IMR-90 (cell line): ENCODE data around the gene THSD8. TPM values are rescaled to one million over a fixed set of nuclear protein-coding genes. Genes with fewer than 3 reads are reported as not detected.
"Not testable (repeated sequence)": the region's sequence is repeated elsewhere in the genome, so short reads cannot be mapped to it uniquely, and the experiment has no call there.

ENCODE experiments used
- ATAC-seq: fragments of 200-7000 bp; cut with Tn5 transposase; 2 replicates; pipeline ENCODE4 v1.9.1; 2020; ENCODE audit warnings: low read depth, mild to moderate bottlenecking, moderate library complexity
- BruUV-seq: library from RNA; stranded (reverse); fragments of 400-500 nt; replicated peaks from 2 replicates; lab custom pipeline; 2021; lab: Mats Ljungman, UMichigan
- CTCF ChIA-PET: fragments of 300-600 bp; formaldehyde crosslinking; extraction: SDS; loops from one replicate; lab custom pipeline; 2021; ENCODE audit warnings: antibody characterized with exemption; lab: Yijun Ruan, JAX
- POLR2A ChIA-PET: fragments of 300-600 bp; sonication (Branson Sonifier 250); formaldehyde crosslinking; loops from one replicate; lab custom pipeline; 2022; ENCODE audit warnings: antibody characterized with exemption; ENCODE audit not compliant: unreplicated experiment; lab: Charles Lee
- DNase-seq: peaks from one replicate; pipeline ENCODE4 v3.0.0; 2013
- H2AFZ ChIP-seq: replicated peaks from 2 replicates; pipeline ENCODE3; 2013; ENCODE audit warnings: low read length, mild to moderate bottlenecking; ENCODE audit not compliant: poor library complexity
- H2AK5ac ChIP-seq: 2 replicates; pipeline ENCODE4 v1.6.1; 2013; ENCODE audit warnings: low read depth, low read length, inconsistent platforms
- H2AK9ac ChIP-seq: replicated peaks from 2 replicates; pipeline ENCODE3; 2013; ENCODE audit warnings: mild to moderate bottlenecking, low read depth, low read length, moderate library complexity; ENCODE audit not compliant: poor library complexity
- H2BK120ac ChIP-seq: 2 replicates; pipeline ENCODE4 v1.6.1; 2013; ENCODE audit warnings: low read depth, low read length, inconsistent platforms
- H2BK15ac ChIP-seq: 3 replicates; pipeline ENCODE4 v1.6.1; 2013; ENCODE audit warnings: low read depth, low read length, inconsistent platforms
- H2BK20ac ChIP-seq: 2 replicates; pipeline ENCODE4 v1.6.1; 2013; ENCODE audit warnings: low read depth, mild to moderate bottlenecking, inconsistent platforms, low read length, moderate library complexity
- H2BK5ac ChIP-seq: 2 replicates; pipeline ENCODE4 v1.6.1; 2013; ENCODE audit warnings: mild to moderate bottlenecking, low read depth, low read length, inconsistent platforms; ENCODE audit not compliant: poor library complexity, severe bottlenecking
- H3K14ac ChIP-seq: replicated peaks from 2 replicates; pipeline ENCODE4 v1.6.1; 2013; ENCODE audit warnings: low read depth, low read length, inconsistent platforms
- H3K18ac ChIP-seq: 2 replicates; pipeline ENCODE4 v1.6.1; 2013; ENCODE audit warnings: low read depth, low read length, control low read depth
- H3K23ac ChIP-seq: 2 replicates; pipeline ENCODE4 v1.6.1; 2013; ENCODE audit warnings: low read depth, low read length, inconsistent platforms
- H3K27ac ChIP-seq: 2 replicates; pipeline ENCODE4 v1.5.1; 2013; ENCODE audit warnings: mild to moderate bottlenecking, control low read depth, low read length; ENCODE audit not compliant: insufficient read depth
- H3K27me3 ChIP-seq: 2 replicates; pipeline ENCODE4 v1.6.1; 2013; ENCODE audit warnings: low read length; ENCODE audit not compliant: control insufficient read depth, insufficient read depth
- H3K36me3 ChIP-seq: 2 replicates; pipeline ENCODE4 v1.6.1; 2013; ENCODE audit warnings: low read length, mixed read lengths; ENCODE audit not compliant: control insufficient read depth, insufficient read depth
- H3K4ac ChIP-seq: 2 replicates; pipeline ENCODE4 v1.6.1; 2013; ENCODE audit warnings: low read depth, low read length, inconsistent platforms
- H3K4me1 ChIP-seq: 2 replicates; pipeline ENCODE4 v1.6.1; 2013; ENCODE audit warnings: low read length, mixed read lengths; ENCODE audit not compliant: control insufficient read depth, insufficient read depth
- H3K4me2 ChIP-seq: 2 replicates; pipeline ENCODE4 v1.6.1; 2013; ENCODE audit warnings: low read depth, mild to moderate bottlenecking, control low read depth, low read length, moderate library complexity
- H3K4me3 ChIP-seq: 2 replicates; pipeline ENCODE4 v1.5.1; 2013; ENCODE audit warnings: low read depth, mild to moderate bottlenecking, control low read depth, low read length, moderate library complexity; ENCODE audit not compliant: insufficient read depth
- H3K56ac ChIP-seq: 2 replicates; pipeline ENCODE4 v1.6.1; 2013; ENCODE audit warnings: low read length, inconsistent platforms; ENCODE audit not compliant: insufficient read depth; ENCODE audit errors: extremely low read depth
- H3K79me1 ChIP-seq, 2 experiments: 2 replicates each; pipeline ENCODE4 v1.6.1; 2013; ENCODE audit warnings: low read length in 2 of 2, inconsistent platforms in 1 of 2, low read depth in 1 of 2
- H3K9ac ChIP-seq: 2 replicates; pipeline ENCODE4 v1.6.1; 2013; ENCODE audit warnings: low read depth, low read length, control low read depth
- H3K9me1 ChIP-seq: 2 replicates; pipeline ENCODE4 v1.6.1; 2013; ENCODE audit warnings: low read length, inconsistent platforms; ENCODE audit not compliant: insufficient read depth
- H3K9me3 ChIP-seq: 2 replicates; pipeline ENCODE4 v1.6.1; 2013; ENCODE audit warnings: low read length; ENCODE audit not compliant: control insufficient read depth, insufficient read depth
- H4K20me1 ChIP-seq: 2 replicates; pipeline ENCODE4 v1.6.1; 2013; ENCODE audit warnings: low read length, inconsistent platforms; ENCODE audit not compliant: insufficient read depth
- H4K5ac ChIP-seq: 2 replicates; pipeline ENCODE4 v1.6.1; 2013; ENCODE audit warnings: mild to moderate bottlenecking, low read depth, low read length, control low read depth
- H4K8ac ChIP-seq, 2 experiments: 2 replicates each; pipeline ENCODE4 v1.6.1; 2013; ENCODE audit warnings: low read depth in 2 of 2, low read length in 2 of 2, control low read depth in 1 of 2, inconsistent platforms in 1 of 2
- H4K91ac ChIP-seq: 2 replicates; pipeline ENCODE4 v1.6.1; 2013; ENCODE audit warnings: low read depth, low read length, inconsistent platforms; ENCODE audit not compliant: insufficient read depth
- WGBS, 2 experiments: methylation state at CpG; one replicate each; pipeline versions ENCODE4 v1.1.5 to v1.1.7; 2013; ENCODE audit warnings: missing lambda C conversion rate in 2 of 2; ENCODE audit not compliant: insufficient read length in 1 of 2; ENCODE audit errors: extremely low coverage in 2 of 2; 5-methylcytosine and 5-hydroxymethylcytosine counted together
- dilution Hi-C: fragments of 300-500 bp; cut with HindIII; formaldehyde crosslinking; loops from one replicate; pipeline ENCODE4 v1.14.3; 2018; ENCODE audit warnings: low sequenced_read_pairs; ENCODE audit not compliant: unreplicated experiment
- in situ Hi-C: fragments of 300-500 bp; cut with MboI; formaldehyde crosslinking; loops from 3 replicates; pipeline ENCODE4 v1.14.3; 2019; ENCODE audit warnings: low sequenced_read_pairs, inconsistent platforms, mixed read lengths
- intact Hi-C: fragments of 100-400 bp; cut with micrococcal nuclease; formaldehyde crosslinking; loops from 2 replicates; pipeline ENCODE4 v1.10.0; 2022
- polyA plus RNA-seq, 3 experiments: library from polyadenylated mRNA; depleted of rRNA; stranded (reverse); fragments of >200 nt; gene quantifications; 2 replicates each; pipeline ENCODE4 v1.2.3, GENCODE V29; 2012; ENCODE audit warnings: low replicate concordance in 1 of 3
- total RNA-seq: library from RNA; depleted of rRNA; stranded (reverse); fragments of >200 nt; gene quantifications from 2 replicates; pipeline ENCODE4 v1.2.3, GENCODE V29; 2012

The THSD8 gene
- total and polyA plus RNA-seq, 2 of the 4 experiments (the other 2 are of a cell fraction), result 0.68 TPM; not detected in 1

- BruUV-seq, H2AK9ac ChIP-seq, H3K23ac ChIP-seq, H3K9me1 ChIP-seq, H2AK5ac ChIP-seq, H4K8ac ChIP-seq, H4K91ac ChIP-seq, POLR2A ChIA-PET, H4K5ac ChIP-seq, H2AFZ ChIP-seq, H3K14ac ChIP-seq, H2BK120ac ChIP-seq, H2BK20ac ChIP-seq, H3K36me3 ChIP-seq, H3K79me1 ChIP-seq, H3K9ac ChIP-seq, H3K4me3 ChIP-seq, H3K18ac ChIP-seq, H4K20me1 ChIP-seq, ATAC-seq, H3K56ac ChIP-seq, H3K4me1 ChIP-seq, H3K27ac ChIP-seq, H3K4me2 ChIP-seq, H2BK5ac ChIP-seq, dilution Hi-C loops, H2BK15ac ChIP-seq, in situ Hi-C loops, H3K9me3 ChIP-seq, DNase-seq, H3K4ac ChIP-seq: not testable (repeated sequence)
- intact Hi-C loops, result loop anchor here (1.0 to 2.0 kb wide), 2 partner anchors 80 to 170 kb away; no protein-coding TSS in a partner anchor
- H3K27me3 ChIP-seq, result peaks cover 10% of the 10 kb centered on the region; the same call in 1 of the 2 replicates
- no CpG with 5 or more reads among the region's 7 CpGs for WGBS, 2 experiments
- CTCF ChIA-PET, result interaction anchor here (0.7 to 4.2 kb wide), 9 partner anchors 9 to 173 kb away, joined by 3 to 35 read pairs (median 5); partner anchors contain the start of genes PRDX2, RTBDN and THSD8
These were observed 44.7 kb downstream of the THSD8 start for GRCh38 chr19:12846613-12847012.
